DND-41 (cell line): ENCODE data around the gene TOGARAM2.

ENCODE experiments used
- CTCF ChIP-seq: IDR thresholded peaks from 2 replicates; pipeline ENCODE4 v1.5.1; 2012; ENCODE audit warnings: borderline replicate concordance, low read length, moderate library complexity, mild to moderate bottlenecking; ENCODE audit not compliant: poor library complexity, severe bottlenecking; ENCODE audit errors: extremely low read depth
- EZH2 ChIP-seq: IDR thresholded peaks from 3 replicates; pipeline ENCODE4 v1.6.1; 2012; ENCODE audit warnings: borderline replicate concordance, low read depth, mild to moderate bottlenecking, moderate library complexity, low read length, inconsistent platforms; ENCODE audit not compliant: severe bottlenecking

DNA sequence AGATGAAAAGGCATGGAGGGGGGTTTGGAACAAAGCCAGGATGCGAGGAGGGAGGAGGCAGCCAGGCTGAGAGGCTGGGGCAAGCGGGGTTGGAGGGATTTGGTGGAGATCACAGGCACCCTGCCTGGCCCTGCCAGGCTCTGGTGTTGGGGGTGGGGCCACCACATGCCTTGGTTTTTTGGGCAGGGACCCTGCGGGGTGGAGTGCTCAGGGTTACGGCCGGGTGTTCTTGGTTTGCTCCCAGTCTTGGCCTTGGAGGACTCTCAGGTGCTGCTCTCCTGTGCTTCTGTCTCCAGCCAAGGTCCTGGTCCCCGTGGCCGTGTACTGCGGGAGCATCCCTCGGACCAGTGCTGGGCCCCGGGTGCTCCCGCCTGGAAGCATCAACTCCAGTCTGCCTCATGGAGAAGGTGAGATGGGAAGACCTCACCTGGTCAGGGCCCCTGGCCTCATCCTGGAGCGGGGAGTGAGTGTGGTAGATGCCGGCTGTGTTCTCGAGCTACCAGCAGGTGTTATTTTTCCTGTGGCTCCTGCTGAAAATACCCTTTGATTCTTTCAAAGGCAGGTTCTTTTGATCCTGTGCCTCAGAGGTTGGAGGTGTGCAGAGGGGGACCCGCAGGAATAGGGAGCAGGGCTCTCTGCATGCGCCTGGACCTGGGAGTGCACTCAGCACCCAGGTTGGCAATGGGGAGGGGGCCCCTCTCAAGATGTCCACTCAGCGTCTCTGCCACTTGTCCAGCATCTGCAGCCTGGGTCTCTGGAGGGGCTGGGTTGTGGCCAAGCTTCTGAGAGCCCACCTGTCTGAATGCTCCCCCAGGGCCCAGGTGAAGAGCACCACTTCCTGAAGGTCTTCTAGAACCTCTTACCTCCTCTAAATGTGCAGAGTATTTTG, 17.0 kb downstream of the TOGARAM2 start:
- no peak for TF ChIP-seq CTCF
- TF ChIP-seq EZH2, result no peak
